Hematopoietic multipotent progenitor cell treated with erythropoietin and hydrocortisone succinate and interleukin-3 and kit ligand, for 17 days (in vitro differentiated cells): Measurements from ENCODE around the gene FCRL4.

Experiments
- DNase-seq: peaks from one replicate; pipeline ENCODE4 v3.0.0-alpha.2; 2015; ENCODE audit warnings: low spot score

Gene FCRL4

GRCh38 chr1:157597959-157598667 is at the start of gene FCRL4:
TSS of gene FCRL4 (minus strand) at chr1:157598085. CDS start at chr1:157597944, 141 bp downstream.
- no peak for DNase-seq

- no peak for DNase-seq
Measured at GRCh38 chr1:157646144-157646543, 48.3 kb upstream of the FCRL4 start.

- DNase-seq, result no peak
Measured at GRCh38 chr1:157641177-157641576, 43.3 kb upstream of the FCRL4 start.

GRCh38 chr1:157639800-157640199 is 41.9 kb upstream of the FCRL4 start:
- DNase-seq, result no peak

GRCh38 chr1:157628773-157629172 is 30.9 kb upstream of the FCRL4 start:
- no peak for DNase-seq

- DNase-seq, result no peak
Measured at GRCh38 chr1:157626099-157626498, 28.2 kb upstream of the FCRL4 start.

- DNase-seq, result no peak
Measured at GRCh38 chr1:157624471-157624870, 26.6 kb upstream of the FCRL4 start.

- DNase-seq, result no peak
Measured at GRCh38 chr1:157622471-157622870, 24.6 kb upstream of the FCRL4 start.

GRCh38 chr1:157618190-157618589 is 20.3 kb upstream of the FCRL4 start:
- DNase-seq, result no peak

GRCh38 chr1:157600236-157600635 is 2.4 kb upstream of the FCRL4 start:
- DNase-seq, result no peak

GRCh38 chr1:157596384-157596783 is 1.5 kb downstream of the FCRL4 start:
- no peak for DNase-seq

GRCh38 chr1:157595356-157595755 is 2.5 kb downstream of the FCRL4 start:
- no peak for DNase-seq

GRCh38 chr1:157585984-157586383 is 11.9 kb downstream of the FCRL4 start:
- DNase-seq, result no peak

GRCh38 chr1:157584503-157584902 is 13.4 kb downstream of the FCRL4 start:
- no peak for DNase-seq

- no peak for DNase-seq
Measured at GRCh38 chr1:157580828-157581210, 17.1 kb downstream of the FCRL4 start.

GRCh38 chr1:157580179-157580827 is 17.6 kb downstream of the FCRL4 start:
- DNase-seq, result peak; percentile 44

- no peak for DNase-seq
Measured at GRCh38 chr1:157577420-157577819, 20.5 kb downstream of the FCRL4 start.

GRCh38 chr1:157575744-157576143 is 22.1 kb downstream of the FCRL4 start:
- no peak for DNase-seq

GRCh38 chr1:157574836-157575235 is 23.0 kb downstream of the FCRL4 start:
- no peak for DNase-seq

- no peak for DNase-seq
Measured at GRCh38 chr1:157566484-157567300, 31.2 kb downstream of the FCRL4 start.

GRCh38 chr1:157562515-157562914 is 35.4 kb downstream of the FCRL4 start:
- DNase-seq, result no peak

- no peak for DNase-seq
Measured at GRCh38 chr1:157558119-157558518, 39.8 kb downstream of the FCRL4 start.
